HT1080 (cell line): ENCODE measurements around the gene SLC25A26. TPM values are rescaled to one million over a fixed set of nuclear protein-coding genes. Genes with fewer than 3 reads are reported as not detected.

Experiments
- DNase-seq: peaks from one replicate; pipeline ENCODE4 v3.0.0-alpha.2; 2015; ENCODE audit warnings: low read depth
- total RNA-seq: library from RNA; depleted of rRNA; stranded (reverse); fragments of >200 nt; shearing (Covaris generic); gene quantifications from 2 replicates; pipeline ENCODE4 v1.2.3, GENCODE V29; 2014

The SLC25A26 gene
- total RNA-seq, 1 experiment from 2014 or later = 29.3 TPM

DNA sequence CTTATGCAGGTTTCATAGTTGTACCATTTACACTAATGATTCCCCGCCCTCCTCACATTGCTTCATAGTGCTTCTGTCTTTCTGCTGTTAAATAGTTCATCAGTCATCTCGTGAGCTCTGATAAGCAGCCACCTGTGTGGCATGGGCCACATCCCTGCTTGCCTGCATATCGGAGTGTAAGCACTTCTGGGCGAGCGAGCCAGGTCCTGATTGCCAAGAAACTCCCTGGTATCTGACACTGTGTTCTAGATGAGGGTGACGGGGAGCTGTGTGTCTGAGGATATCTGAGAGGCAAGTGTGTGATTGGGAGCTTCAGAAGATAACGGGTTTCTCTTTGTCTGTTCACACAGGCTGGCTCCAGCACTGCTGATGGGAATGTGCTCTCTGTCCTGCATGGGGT lies 149.4 kb downstream of the SLC25A26 start:
- DNase-seq = no peak

DNA sequence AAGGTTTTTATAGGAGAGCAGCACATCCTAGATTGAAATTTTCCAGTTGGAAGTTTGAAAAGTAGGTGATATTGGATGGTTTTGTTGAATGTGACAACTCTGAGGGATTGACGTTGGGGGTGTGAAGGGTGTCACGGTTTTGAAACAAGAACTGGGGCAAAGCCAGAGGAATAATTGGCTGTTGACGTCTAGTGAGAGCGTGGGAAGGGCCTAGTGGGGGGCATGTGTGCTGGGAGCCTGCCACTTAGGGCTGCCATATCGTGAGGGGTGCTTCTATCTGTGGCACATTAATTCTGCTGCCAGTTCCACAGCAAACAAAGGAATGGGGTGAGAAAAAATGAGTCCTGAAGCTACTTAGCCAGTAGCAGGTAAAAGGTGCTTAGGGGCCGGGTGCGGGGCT lies 150.6 kb downstream of the SLC25A26 start:
- DNase-seq = no peak

DNA sequence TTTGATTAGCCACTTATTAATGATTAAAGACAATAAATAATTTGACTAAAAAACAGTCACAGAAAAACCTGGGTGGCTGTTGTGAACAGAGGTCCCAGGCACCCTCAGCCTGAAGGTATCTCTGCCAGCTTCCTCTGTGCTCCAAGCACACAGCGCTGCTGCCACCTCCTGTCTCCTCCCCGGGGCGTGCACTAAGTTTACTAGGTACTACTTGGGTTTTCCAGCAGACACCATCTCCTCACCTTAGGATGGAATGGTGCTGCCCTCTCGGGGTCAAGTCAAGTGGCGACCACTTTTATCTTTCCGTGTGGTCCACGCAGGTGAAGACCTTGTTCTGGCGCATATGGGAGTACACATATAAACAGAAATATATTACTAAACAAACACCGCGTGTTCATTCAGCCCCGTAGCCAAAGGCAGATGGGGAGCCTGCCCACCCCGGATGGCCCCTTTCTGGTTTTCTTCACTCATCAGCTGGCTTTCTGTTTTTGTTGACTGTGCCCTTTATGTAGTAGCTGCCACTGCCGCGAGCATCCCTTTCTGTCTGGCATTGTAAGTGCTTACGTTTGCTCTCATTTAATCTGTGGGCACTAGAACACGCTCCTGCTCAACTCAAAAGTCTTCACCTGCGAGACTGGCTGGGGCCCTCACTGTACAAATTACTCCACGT lies 152.0 kb downstream of the SLC25A26 start:
- DNase-seq = no peak

DNA sequence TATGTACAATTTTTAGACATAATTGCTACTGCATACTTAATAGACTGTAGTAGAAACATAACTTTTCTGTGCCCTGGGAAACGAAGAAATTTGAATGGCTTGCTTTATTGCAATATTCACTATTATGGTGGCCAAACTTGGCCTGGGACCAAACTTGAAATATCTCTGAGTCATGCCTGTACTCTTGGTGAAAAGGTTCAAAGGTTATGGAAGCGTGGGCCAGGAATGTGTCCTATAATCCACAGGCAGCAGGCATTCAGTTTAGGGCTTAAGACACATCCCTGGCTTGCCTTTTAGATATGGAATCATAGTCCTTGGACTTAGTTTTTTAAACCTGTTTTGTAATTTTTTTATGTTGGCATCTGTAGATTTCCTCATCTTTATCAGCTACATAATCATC lies 155.8 kb downstream of the SLC25A26 start:
- DNase-seq = peak; percentile 41

DNA sequence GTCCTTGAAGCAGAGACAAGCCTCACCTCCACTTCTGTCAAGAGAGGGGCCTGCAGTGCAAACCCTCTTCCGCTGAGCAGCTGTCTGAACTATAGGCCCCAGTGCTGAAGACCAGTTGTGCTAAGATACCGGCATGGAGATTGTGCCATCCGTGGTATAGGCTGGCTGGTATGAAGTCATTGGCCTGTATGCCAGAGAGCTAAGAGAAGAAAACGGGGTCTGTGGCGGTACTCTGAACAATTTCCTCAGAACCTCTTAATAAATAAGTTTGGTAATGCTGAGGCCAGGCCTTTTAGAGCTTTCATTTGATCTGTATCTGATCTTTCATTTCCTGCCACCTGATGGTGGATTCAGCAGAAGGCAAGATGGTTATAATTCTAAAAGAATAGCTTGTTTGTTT lies 157.0 kb downstream of the SLC25A26 start:
- DNase-seq = no peak

DNA sequence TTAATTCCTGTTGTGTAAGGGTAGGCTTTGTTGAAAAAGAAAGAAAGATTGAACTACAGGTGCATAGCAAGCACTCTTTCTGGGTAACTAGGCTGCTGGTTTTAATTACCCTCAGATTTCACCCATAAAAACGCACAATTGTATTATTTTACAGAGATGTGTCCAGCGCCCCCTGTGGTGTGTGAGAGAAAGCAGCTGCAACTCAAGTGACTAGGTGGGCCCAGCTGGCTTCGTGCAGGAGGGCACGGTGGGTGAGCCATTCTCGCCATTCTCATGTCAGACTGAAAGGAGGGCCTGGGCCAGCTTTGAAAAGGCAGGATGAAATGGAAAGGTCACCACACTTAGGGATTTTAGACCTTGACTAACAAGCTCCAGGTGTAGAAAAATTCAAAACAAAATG lies 157.5 kb downstream of the SLC25A26 start:
- no peak for DNase-seq

DNA sequence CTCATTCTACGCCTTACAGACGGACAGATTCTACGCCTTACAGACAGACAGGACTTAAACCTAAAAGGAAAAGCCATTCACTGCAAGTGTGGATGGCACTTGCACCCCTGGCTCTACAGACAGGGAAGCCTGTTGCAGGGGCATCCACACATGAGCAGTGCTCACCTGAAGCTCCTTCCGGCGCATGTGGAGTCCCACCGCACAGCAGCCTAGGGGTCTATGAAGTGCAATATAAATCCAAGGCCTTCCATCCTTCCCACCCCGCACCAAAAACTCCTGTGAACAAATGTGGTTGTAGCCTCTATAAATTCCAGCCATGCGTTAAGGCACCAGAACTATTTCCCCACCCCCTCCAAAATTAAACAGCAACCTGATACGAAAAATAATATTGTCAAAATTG lies 158.8 kb downstream of the SLC25A26 start:
- no peak for DNase-seq

DNA sequence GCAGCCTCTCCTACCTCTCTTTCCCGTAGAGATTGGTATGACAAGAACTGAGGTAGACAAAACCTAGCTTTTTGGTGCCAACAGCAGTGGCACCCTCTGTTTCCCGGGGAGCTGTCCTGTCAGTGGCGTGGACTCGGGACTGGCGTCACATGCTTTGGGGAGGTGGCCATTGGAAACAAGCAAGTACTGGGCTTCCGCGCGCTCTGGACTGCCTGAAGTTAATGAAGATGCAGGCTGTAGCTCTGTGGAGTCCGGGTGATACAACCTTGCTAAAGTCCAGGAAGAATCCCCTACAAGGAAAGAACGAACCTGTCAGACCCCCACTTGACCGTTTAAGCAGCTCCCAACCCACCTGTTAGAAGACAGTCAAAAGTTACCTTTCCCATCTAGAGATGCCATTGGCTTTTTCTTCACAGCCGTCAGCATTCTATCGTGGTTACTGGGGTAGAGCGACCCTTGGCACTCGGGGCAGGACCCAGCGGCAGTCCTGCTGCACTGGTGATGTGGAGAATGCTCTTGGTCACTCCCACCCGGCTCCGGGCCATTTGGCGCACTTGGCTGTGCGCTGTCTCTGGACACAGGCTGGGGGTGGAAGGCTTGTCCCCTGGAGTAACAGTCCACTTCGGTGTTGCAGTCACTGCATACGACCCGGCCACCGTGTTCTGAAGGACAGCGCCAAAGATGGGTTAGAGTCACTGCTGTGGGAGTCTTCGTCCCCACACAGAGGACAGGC lies 159.6 kb downstream of the SLC25A26 start:
- DNase-seq = no peak

DNA sequence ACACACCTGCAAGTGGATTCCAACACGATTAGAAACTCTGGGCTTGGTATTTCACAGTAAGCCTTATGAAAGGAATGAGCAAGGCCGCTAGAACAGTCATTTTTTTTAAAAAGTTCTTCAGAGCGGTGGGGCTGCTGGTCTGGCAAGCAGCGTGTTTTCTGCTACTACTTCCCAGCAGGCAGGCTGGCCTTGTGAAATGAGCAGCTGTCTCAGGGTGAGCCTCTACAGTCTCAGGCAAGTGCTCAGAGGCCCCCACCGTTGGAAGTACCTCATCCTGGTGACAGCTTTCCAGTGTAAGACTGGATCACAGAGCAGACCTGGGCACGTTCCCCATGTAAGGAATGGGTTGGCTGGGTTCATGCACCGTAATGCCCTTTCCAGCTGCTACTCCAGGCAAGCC lies 160.8 kb downstream of the SLC25A26 start:
- no peak for DNase-seq

DNA sequence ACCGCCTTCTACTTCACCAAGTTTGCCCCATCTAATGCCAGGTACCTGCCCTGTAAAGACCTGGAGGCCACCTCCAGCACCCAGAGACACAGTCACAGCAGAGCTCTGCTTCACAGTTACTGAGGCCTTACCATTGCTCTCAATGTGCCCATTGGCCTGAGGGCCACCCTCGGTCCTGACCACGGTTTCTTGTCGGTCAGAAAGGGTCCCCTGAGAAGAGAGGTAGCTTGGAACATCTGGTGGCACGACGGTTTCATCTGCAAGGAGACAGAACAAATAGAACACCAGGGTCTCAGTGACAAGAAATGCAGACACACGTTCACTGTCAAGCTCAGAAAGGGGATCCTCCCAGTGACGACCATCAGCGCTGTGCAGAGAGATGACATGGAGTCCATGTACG lies 161.3 kb downstream of the SLC25A26 start:
- no peak for DNase-seq

DNA sequence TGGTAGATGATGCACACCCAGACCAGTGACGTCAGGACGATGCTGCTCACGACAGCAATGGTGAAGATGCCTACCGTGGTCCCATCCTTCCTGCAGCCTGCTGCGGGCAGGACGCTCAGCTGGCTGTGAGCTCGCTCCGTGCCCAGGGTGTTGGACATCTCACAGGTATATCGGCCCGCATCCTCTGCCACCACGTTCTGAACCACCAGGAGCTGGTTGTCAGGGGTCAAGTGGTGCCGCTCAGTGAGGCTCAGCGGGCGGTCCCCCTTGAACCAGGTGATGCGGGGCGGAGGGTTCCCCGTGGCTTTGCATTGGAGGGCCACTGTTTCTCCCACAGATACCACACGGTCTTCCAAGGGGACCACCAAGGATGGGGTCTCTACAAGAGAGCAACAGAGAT lies 162.2 kb downstream of the SLC25A26 start:
- no peak for DNase-seq

DNA sequence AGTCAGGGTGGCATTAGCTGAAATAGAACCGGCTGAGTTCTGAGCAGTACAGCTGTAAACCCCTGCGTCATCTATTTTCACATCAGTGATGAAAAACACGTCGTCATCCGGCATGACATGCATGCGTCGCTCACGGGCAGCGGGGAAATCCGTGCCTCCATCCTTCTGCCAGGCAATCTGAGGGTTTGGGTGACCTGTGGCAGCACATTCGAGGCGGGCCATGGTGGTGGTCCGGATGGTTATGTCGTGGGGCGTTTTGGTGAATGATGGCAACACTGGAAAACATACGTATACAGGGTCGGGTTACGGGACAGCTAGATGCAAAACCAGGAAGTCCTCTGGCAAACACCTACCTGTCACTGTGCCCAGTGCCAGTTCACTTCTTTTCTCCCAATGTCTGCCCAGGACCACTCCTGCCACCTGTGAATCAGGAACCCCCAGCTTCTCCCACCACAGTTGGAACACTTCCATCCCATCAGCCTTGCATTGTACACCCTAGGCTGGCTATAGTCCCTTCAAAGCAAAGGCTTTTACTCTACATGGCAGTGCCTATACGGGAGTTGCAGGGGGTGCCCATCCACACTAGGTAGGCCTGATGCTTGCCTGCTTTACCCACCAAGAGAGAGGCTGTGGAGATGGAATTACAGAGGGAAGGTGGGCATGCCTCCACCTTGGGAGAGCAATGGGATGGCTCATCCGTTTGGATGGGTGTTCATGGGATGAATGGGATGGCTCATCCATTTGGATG lies 163.4 kb downstream of the SLC25A26 start:
- DNase-seq = no peak

DNA sequence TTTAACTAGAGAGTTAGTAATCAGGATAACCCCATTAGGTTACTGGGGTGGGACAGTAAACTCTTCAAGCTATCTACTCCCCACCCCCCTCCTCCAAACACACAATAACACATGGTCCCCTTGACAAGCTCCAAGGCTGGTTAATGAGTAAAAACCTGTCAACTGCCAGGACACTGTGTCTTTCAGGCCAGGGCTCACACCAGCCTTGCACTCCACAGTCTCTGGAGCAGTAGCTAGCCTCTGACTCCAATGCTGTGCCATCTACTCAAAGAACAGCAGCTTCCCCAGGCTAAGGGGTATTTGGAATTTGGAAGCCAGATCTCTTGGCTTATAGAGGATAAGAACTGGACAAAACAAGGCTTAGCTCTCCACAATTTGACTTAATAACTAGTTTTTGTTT lies 164.3 kb downstream of the SLC25A26 start:
- DNase-seq = no peak

DNA sequence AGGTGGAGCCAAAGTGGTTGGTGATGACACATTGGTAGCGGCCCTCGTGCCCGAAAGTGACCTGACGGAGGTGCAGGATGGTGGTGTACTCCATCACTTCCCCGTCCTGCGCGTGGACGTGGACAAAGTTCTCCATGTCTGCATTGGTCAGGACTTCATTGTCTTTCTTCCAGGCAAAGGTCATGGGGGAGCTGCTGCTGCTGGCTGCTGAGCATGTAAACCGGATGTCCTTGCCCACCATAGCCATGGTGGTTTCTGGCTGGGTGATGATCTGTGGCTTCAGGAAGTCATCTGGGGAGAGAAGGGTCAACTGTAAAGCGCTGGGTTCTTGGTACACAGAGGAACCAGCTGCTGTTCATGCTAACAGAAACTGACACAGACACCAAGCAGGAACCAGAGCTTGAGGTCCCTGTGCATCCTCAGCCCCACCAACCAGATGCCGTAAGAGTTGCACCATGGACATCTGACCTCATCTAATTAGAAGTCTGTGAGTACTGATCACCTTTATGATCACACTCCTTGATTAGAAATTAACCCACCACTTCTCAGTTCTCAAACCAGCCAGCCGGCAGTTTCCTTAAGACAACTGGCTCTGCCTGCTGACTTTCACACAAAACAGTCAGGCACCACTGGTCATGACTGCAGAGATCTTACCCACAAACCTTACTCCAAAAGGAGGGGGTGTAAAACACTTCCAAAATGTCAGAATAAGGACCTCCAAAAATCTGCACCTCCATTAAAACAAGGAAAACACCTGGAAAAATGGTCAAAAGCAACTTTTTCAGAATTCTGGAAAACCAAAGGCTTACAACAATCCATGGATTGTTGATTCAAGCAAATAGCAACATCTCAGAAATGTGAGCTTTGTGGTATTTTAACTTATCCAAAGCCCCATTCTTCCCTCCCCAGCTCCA lies 165.5 kb downstream of the SLC25A26 start:
- DNase-seq = no peak

DNA sequence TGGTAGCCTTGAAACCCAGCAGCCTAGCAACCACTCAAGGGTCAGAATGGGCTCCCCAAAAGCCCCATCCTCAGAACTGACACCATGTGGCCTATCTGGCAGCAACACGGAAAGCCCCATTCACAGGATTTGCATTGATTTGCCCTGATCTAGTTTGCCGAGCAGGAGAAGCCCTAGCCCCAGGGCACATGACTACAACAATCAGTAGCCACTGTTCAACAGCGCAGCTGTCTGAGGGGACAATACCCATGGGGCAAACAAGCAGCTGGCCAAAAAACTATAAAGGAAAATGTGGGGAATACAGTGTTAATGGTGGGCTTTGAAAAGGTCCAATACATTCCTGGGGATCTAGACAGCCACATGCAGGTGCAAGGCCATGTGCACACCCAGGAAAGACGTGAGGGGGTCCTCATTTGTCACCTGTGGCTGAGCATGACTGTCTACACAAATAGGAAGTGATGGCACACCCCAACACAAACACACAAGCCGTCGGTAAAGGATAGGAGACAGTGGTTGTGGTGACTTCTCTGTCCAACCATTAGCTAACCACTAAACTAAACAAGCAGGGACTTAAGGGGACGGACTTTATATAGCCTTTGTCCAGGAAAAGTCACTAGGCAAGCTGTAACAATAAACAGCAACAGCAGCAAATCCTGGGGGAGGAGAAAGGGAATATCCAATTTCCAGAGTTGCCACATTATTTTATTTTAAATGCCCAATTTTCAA lies 166.3 kb downstream of the SLC25A26 start:
- DNase-seq = no peak

DNA sequence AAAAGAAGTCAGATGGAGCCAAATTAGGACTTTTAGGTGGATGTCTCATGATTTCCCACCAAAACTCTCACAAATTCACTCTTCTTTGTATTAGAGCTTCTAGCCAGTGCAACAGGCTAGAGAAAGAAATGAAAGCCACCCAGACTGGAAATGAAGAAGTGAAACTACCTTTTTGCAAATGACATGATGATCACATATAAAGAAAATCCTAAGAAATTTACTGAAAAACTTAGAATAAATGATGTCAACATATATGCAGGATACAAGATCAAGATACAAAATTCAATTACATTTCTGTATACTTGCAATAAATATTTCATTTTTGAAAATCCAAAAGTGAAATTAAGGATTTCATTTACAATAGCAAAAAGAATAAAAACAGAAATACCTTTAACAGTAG lies 169.2 kb downstream of the SLC25A26 start:
- no peak for DNase-seq

DNA sequence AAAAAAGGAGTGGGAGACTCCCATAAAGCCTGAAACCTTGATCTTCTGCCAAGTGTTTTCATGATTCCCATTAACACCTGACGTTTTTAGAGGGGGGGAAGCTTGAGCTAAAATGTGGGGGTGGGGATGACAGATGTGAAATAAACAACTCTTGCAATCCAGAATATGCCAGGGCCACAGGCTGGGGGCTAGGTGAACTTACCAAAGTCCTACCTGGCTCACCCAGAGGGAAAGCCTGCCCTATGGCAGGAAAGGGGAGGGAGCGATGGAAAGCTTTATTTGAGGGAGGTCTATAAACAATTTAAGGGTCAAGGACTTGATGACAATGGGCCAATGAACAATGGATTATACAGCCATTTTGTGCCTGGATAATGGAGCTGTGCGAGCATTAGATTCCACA lies 171.7 kb downstream of the SLC25A26 start:
- DNase-seq = no peak

DNA sequence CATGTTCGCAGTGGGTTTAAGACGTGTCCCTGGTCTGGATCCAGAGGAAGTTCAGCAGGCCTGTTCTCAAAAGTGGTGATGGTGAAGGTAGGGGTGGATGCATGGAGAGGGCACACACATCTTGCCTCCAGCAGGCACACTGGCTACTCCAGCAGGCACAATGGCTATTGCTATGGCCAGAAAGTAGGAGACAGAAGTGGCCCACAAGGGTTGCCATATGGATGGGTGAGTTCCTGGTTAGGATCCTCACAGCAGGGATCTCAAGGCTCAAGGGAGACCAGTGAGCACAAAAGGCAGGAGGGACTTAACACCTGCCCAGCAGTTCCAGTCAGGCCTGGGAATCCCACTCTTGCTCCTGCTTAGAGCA lies 172.1 kb downstream of the SLC25A26 start:
- no peak for DNase-seq

DNA sequence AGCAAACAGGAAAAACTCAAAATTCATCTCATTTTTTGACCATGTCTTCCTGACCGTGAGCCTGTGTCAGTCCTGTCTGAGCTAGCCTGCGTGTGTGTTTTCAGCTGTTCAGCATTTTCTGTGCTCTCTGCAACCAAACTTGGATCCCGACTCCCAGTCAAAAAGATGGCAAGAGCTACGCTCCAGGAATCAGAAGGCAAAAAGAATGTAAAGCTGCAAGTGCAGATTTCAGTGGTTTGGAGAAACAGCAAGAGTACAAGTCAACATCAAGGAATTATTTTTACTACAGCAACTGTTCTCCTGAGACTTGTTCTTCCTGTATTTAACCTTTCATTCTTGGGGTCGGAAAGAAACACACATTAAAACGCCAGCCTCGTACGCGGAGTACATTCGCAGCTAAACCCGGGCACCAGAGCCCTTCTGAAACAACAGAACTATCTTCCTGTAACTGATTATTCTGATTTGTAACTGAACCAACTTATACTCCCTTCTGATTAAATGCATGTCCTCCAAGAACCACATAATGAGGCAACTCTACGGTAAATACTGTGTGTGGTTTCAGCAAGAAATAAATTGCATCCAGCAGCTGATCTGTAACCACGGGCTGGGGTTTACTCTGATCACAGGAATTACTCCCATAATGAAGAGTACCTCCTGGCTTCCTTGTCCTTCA lies 172.7 kb downstream of the SLC25A26 start:
- DNase-seq = no peak

DNA sequence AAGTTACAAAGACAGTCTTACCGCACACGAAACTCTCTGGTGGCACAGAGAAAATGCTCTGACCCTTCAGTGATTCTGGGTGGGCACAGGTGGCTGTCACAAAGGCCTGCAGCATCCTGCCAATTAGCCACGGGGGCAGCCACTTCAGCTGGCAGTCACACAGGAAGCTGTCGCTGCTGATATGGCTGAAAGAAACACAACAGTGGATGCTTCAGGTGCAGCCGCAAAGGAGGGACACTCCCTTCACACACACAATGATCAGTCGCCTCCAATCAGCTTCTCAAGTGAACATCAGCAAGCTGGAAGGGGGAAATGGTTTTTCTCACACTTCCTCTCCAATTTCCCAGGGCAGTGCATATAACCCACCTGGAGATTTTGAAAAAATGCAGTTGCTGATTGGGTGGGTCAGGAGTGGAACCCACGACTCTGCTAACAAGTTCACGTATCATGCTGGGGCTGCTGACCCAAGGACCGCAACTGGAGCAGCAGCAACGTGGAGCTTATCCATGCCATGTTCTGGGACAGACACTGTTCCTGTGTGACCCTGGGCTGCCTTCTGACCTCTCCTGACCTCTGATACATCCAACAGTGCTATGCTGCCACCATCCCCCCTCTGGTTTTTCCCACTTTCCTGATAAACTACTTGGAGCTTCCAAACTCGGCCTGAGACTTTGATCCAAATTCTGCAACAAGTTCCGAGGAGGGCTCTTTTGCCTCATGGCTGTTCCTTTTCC lies 173.4 kb downstream of the SLC25A26 start:
- no peak for DNase-seq
